Right lobe of liver (tissue), 4 donors: ENCODE data around the gene HADHB.

ENCODE experiments used
- POLR2A ChIP-seq: fragments of 450-650 bp; IDR thresholded peaks from one replicate; pipeline ENCODE4 v1.6.1; 2017; ENCODE audit warnings: antibody characterized with exemption, mild to moderate bottlenecking
- TF ChIP-seq, protein P1 (sequence below), 4 donors: fragments of 200-600 bp in 3 of 4; fragments of 450-650 bp in 1 of 4; IDR thresholded peaks; one replicate each; pipeline versions ENCODE4 v1.5.1 to v1.8.0; 2016 to 2022; ENCODE audit warnings: antibody characterized with exemption in 4 of 4, mild to moderate bottlenecking in 2 of 4
- donor health status: DM: no; HTN: no; CAD: no.
- donor health status: DM: no; HTN: no; CAD: no.
- donor health status: DM: no; HTN: yes; CAD: no.

DNA sequence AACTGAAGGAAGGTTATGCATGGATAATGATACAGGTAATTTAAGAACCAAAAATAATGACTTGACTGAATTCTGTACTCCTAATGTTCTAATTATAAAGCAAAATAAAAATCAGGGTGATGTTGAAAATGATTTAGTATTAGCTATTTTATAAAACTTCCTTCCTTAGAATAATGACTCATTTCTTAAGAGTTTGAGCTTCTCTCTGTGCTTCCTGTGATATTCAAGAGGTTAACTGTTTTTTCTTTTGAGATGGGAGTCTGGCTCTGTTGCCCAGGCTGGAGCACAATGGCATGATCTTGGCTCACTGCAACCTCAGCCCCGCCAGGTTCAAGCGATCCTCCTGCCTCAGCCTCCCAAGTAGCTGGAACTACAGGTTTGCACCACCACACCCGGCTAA, 15.1 kb upstream of the HADHB start:
- TF ChIP-seq POLR2A, result no peak
- TF ChIP-seq, protein P1, sequence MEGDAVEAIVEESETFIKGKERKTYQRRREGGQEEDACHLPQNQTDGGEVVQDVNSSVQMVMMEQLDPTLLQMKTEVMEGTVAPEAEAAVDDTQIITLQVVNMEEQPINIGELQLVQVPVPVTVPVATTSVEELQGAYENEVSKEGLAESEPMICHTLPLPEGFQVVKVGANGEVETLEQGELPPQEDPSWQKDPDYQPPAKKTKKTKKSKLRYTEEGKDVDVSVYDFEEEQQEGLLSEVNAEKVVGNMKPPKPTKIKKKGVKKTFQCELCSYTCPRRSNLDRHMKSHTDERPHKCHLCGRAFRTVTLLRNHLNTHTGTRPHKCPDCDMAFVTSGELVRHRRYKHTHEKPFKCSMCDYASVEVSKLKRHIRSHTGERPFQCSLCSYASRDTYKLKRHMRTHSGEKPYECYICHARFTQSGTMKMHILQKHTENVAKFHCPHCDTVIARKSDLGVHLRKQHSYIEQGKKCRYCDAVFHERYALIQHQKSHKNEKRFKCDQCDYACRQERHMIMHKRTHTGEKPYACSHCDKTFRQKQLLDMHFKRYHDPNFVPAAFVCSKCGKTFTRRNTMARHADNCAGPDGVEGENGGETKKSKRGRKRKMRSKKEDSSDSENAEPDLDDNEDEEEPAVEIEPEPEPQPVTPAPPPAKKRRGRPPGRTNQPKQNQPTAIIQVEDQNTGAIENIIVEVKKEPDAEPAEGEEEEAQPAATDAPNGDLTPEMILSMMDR (IDR thresholded peaks at IDR 0.05), result no peak
